ENCODE data around the gene BICD2. TPM values are rescaled to one million over a fixed set of nuclear protein-coding genes. Genes with fewer than 3 reads are reported as not detected.

BICD2 gene
- total and polyA plus RNA-seq, 10 of the 15 experiments (the other 5 are each of a cell fraction or from before 2014, with no cell fraction given): 5.3 to 25.5 (median 14.4) TPM

DNA sequence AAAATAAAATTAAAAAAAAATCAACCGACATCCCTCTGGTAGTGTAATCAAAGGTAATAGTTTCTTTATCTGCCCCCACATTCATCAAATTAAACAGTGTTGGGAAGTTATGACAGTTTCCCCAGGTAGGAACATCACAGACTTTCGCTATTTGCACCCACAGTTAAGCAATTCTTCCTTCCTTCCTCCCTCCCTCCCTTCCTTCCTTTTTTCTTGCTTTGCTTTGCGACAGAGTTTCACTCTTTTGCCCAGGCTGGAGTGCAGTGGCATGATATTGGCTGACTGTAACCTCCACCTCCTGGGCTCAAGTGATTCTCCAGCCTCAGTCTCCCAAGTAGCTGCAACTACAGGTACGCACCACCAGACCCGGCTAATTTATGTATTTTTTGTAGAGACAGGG lies 10.8 kb upstream of the BICD2 start:
- Histone ChIP-seq H3K27ac (ENCODE audit: control insufficient read depth, insufficient read depth) (no peak overlapping the region), H3K4me2 (ENCODE audit: control insufficient read depth, insufficient read depth) (no peak overlapping the region), H3K79me2 (ENCODE audit: control insufficient read depth, insufficient read depth, low read length) (no peaks in the 10 kb centered on the region), H3K27me3 (replicated peaks in 1 of 2; ENCODE audit: control insufficient read depth in 2 of 2, insufficient read depth in 2 of 2, low read length in 1 of 2) (no peaks in the 10 kb centered on the region; a peak in 1 of 4 replicates), H3K4me3 (no peak overlapping the region), H3K4me1 (ENCODE audit: control insufficient read depth, insufficient read depth, low read length) (peaks cover 3% of the 10 kb centered on the region), H4K20me1 (ENCODE audit: control insufficient read depth, insufficient read depth) (no peaks in the 10 kb centered on the region), H2AFZ (ENCODE audit: control insufficient read depth, low read depth, low read length) (no peak overlapping the region), H3K9ac (ENCODE audit: control insufficient read depth, insufficient read depth, low read length) (no peak overlapping the region), H3K9me3 (replicated peaks; ENCODE audit: control insufficient read depth, insufficient read depth, low read length) (peaks cover 3% of the 10 kb centered on the region; the same call in 1 of the 3 replicates), H3K36me3 (ENCODE audit: control insufficient read depth in 2 of 2, insufficient read depth in 2 of 2, low read length in 1 of 2) (no peaks in the 10 kb centered on the region)
- BruUV-seq (replicated peaks): no TSS peak
- TF ChIP-seq MXI1 (IDR thresholded peaks at IDR 0.05; ENCODE audit: low read depth, low read length) (no peak), SMAD1 (IDR thresholded peaks at IDR 0.05; ENCODE audit: low read depth, partially characterized antibody) (no peak), NFXL1 (IDR thresholded peaks at IDR 0.05; ENCODE audit: borderline replicate concordance) (no peak), SRF (IDR thresholded peaks at IDR 0.05; ENCODE audit: low read depth in 2 of 2, low read length in 2 of 2) (no peak), STAT3 (IDR thresholded peaks at IDR 0.05; ENCODE audit: low read depth, low read length) (no peak), YBX1 (IDR thresholded peaks at IDR 0.05) (no peak), KLF5 (IDR thresholded peaks at IDR 0.05; ENCODE audit: partially characterized antibody) (no peak), RUNX3 (IDR thresholded peaks at IDR 0.05; ENCODE audit: low read length) (no peak), TCF7 (IDR thresholded peaks at IDR 0.05; ENCODE audit: borderline replicate concordance) (no peak), POLR2AphosphoS5 (IDR thresholded peaks at IDR 0.05; ENCODE audit: low read length) (no peak)
- TF ChIP-seq, protein P1, sequence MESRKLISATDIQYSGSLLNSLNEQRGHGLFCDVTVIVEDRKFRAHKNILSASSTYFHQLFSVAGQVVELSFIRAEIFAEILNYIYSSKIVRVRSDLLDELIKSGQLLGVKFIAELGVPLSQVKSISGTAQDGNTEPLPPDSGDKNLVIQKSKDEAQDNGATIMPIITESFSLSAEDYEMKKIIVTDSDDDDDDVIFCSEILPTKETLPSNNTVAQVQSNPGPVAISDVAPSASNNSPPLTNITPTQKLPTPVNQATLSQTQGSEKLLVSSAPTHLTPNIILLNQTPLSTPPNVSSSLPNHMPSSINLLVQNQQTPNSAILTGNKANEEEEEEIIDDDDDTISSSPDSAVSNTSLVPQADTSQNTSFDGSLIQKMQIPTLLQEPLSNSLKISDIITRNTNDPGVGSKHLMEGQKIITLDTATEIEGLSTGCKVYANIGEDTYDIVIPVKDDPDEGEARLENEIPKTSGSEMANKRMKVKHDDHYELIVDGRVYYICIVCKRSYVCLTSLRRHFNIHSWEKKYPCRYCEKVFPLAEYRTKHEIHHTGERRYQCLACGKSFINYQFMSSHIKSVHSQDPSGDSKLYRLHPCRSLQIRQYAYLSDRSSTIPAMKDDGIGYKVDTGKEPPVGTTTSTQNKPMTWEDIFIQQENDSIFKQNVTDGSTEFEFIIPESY (IDR thresholded peaks at IDR 0.05): no peak
- FAIRE-seq: no peak
- RAD21 ChIA-PET (ENCODE audit: unreplicated experiment): no interaction called here
- SMC1A ChIA-PET (ENCODE audit: uncharacterized antibody, unreplicated experiment): no interaction called here
- DNase-seq (ENCODE audit: low read depth, low spot score): no peak
- POLR2A ChIA-PET: interaction anchor here (0.6 kb wide), 1 partner anchor 443 kb away, joined by 3 read pairs; no protein-coding TSS in a partner anchor
- in situ Hi-C loops (cut with MboI) (no loop called here), intact Hi-C loops (cut with micrococcal nuclease; ENCODE audit: unreplicated experiment) (no loop called here)
- WGBS (ENCODE audit: insufficient coverage, insufficient replicate concordance, low lambda C conversion rate, missing lambda C conversion rate): 57% methylated on average over 5 of the region's 5 CpGs
- ATAC-seq: no peak
- CTCF ChIA-PET: no interaction called here
